ENCODE data around the gene TSNAX.
A peak's percentile ranks its signal among the peaks of the same experiment; 100 is the strongest.
"Not testable (repeated sequence)": the region's sequence is repeated elsewhere in the genome, so short reads cannot be mapped to it uniquely, and the experiment has no call there.

Gene TSNAX, protein sequence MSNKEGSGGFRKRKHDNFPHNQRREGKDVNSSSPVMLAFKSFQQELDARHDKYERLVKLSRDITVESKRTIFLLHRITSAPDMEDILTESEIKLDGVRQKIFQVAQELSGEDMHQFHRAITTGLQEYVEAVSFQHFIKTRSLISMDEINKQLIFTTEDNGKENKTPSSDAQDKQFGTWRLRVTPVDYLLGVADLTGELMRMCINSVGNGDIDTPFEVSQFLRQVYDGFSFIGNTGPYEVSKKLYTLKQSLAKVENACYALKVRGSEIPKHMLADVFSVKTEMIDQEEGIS

DNA sequence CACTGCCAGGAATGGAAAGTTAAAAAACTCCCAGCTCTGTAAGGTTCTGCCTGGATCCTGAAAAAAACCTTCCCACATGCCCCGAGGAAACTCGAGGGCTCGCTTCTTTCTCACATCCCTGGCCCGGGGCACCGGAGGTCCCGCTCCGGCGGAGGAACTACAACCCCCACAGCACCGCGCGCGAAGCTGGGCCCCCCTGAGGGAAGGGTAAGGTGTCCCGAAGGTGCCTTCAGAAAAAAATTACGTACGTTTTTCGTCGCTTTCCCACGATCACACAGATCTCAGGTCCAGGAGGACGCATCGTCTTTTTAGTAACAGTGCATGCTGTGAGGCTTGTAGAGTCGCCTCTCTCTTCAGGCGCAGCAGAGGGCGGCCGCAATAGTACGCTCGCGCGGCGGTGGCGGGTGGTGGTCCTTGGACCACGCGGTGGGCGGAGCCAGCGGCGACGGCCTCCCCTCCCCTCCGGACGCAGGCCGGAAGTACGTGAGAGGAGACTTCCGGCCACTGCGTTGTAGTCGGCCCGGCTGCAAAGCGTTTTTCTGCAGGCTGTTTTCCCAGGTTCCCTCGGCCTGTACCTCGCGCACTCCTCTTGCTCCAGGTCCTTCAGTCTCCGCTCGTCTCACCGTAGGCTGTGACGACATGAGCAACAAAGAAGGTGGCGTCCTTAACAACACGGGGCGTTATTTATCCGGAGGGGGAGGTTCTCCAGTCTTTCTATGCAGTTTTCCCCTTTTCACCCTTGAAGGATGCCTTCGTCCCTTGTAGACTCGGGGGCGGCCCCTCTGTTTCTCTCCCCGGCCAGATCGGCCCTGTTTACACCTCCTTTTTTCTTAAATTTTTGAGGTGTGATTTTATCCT lies at the start of gene TSNAX:
TSS of gene TSNAX (plus strand) at position 498 of the 858 bp plus-strand sequence. CDS start at position 640, 142 bp downstream.
- DNase-seq (ENCODE audit: low read depth) = peak; percentile 81

DNA sequence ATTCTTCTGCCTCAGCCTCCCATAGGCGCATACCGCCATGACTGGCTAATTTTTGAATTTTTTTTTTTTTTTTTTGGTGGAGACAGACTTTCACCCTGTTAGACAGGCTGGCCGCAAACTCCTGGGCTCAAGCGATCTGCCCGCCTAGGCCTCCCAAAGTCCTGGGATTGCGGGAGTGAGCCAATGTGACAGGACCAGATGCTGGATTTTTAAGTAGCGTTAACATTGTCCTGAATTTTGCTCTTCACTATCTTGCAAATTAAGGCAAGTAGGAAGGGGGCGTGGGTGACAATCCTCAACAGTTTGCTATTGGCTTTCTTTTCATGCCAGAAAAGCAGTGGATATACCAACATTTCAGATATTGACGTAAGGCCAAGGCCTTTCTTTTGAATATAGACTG lies 49.7 kb upstream of the TSNAX start:
- no peak for DNase-seq (ENCODE audit: low read depth)

DNA sequence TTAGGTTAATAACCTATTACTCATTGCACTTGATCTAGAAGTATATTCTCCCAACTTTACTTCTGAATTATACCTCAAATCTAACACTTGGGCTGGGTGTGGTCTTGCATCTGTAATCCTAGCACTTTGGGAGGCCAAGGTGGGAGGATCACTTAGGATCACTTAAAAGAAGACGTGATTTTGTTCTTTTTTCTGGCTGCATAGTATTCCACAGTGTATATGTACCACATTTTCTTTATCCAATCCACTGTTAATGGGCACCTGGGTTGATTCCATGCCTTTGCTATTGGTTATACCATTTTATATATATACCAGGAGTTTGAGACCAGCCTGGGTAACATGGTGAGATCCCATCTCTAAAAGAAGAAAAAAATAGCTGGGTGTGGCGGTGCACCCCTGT lies 48.5 kb upstream of the TSNAX start:
- DNase-seq (ENCODE audit: low read depth) = no peak

DNA sequence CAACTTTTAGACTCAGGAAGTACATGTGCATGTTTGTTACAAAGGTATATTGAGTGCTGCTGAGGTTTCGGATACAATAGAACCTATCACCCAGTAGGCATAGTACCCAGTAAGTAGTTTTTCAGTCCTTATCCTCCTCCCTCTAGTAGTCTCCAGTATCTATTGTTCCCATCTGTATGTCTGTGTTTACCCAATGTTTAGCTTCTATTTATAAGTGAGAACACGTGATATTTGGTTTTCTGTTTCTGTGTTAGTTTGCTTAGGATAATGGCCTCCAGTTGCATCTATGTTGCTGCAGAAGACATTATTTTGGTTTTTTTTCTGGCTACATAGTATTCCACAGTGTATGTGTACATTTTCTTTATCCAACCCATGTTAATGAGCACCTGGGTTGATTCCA lies 47.2 kb upstream of the TSNAX start:
- no peak for DNase-seq (ENCODE audit: low read depth)

DNA sequence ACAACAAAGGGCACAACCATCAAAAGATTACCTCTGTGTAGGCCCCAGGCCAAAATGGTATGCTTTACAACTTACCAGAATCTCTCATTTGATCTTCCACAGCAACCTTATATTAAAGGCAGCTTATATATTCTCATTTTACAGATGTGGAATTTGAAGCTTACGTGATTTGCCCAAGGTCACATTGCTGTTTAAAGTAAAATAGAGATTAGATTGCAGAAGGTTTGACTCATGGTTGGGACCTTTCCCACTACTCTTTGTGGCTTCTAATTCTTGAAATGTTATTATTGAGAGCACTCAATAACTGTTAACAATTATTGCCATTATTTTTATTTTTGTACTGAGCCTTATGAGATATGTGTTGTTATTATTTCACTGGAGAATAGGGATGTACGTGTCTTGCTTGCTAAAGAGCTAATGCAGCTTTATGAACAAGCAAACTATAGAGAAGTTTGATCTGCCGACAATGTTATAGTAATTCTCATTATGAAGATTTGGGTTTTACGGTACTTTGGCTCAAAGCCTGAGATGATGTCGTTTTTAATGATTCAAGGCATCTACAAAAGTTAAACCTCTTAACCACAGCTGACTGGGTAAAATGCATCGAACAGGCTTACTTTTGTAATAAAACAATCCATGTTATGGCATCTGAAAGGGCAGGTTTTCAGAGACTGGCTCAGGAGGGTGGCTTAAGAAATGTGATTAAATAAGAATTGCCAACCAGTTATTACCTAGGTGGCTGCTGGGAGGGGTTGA lies 43.3 kb upstream of the TSNAX start:
- no peak for DNase-seq (ENCODE audit: low read depth)

DNA sequence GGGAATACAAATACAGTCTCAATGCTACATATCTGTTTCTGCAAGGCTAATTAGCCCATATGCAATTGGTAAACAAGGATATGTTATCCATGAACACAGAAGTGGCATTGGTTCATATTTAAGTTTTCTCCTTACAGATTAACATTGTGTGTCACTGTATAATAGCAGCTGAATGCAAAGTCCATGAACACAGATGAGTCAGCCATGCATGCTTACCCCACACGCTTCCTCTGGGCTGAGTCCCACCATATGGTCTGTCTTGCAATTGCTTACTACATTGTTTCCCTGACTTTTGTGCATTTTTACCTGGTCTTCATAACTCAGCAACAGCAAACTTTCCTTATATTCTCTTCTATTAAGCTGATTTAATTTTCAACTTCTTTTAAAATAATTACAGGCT lies 41.5 kb upstream of the TSNAX start:
- no peak for DNase-seq (ENCODE audit: low read depth)

DNA sequence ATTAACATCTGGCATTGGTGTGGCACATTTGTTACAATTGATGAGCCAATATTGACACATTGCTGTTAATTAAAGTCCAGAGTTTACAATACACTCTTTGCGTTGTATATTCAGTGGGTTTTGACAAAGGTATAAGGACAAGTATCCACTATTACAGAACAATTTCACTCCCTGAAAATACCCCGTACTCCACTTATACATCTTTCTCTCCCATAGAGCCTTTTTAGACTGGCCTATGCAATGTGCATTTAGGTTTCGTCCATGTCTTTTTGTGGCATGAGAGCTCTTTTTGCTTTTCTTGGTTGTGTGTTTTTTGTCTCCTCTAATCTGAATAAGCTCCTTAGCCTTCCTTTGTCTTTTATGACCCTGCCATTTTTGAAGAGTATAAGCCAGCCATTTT lies 40.6 kb upstream of the TSNAX start:
- DNase-seq (ENCODE audit: low read depth) = no peak

DNA sequence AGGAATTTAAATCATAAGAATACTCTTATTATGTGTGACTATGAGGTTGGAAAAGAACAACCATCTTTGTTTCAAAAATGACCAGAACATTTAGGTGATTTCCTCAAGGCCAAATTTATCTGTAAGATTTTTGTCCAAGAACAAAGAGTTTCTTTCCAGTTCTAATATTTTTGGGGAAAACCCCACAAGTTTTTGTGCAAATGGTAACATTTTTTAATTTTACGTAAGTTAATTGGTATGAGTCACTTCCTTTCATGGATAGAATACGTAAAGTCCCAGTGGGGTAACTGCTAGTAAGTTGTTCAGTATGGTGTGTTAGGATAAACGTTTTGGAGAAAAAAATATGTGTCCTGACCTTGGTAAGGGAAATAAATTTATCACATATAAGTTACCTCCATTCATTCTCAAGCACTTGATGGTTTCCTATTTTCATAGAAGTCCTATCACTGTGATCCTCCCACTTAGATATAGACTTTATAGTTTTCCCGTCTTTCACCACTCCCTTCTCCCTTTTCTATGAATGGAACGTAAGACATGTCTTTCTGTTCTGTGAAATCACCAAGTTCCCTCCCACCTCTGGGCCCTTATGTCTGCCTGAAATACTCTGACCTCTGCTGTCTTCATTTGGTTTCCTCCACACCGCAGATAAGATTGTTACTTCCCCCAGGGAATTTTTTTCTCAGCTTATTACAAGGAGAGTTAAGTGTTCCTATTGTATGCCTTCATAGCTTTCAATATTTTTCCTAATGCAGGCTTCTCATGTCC lies 34.9 kb upstream of the TSNAX start:
- DNase-seq (ENCODE audit: low read depth) = no peak

DNA sequence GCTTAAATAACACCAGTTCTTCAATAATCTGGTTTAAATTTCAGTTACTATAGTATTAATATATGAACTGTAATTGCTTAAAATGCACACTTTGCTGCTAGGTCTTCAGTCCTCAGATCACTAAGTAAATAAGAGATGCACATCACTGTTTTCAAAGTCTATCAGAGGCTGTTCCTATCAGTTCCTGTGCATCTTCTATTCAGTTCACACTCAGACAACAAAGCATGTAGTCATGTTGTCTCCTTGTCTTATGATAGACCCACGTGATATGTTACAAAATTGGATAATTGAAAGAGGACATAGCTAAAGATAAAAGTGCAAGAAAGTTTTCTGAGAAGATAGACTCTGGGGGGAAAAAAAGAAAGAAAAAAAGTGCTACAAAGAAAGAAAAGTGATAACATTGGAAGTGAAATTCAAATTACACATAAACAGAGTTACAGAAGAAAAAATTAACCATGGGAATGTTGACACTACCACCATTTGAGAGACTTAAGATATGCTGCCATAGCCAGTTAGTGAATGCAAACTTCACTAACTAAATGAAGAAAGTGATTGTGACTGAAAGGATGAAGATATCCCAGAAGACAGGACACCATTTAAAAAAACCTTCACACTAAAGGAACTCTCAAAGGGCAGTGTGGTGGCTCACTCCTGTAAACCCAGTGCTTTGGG lies 33.9 kb upstream of the TSNAX start:
- no peak for DNase-seq (ENCODE audit: low read depth)

DNA sequence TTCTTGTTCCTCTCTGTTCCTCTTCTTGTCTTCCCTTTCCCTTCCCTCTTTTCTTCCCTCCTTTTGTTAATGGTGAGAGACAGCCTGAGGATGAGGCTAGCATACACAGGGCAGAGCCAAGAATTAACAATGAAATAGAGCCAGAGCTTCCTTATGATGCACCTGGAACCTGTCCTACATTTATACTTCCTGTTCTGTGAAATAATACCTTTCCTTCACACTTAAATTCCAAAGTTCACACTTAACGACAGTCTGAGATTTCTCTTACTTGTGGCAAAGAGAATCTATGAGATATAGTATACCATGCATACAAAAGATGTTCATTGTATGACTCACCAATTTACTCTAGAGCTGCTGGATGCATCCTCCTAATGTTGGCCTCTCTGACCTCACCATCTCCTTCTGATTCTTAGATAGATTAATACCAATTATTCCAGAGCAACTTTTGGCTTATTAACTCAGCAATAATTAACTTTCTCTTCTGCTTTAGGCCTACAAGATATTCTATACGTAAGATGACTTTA lies 30.8 kb upstream of the TSNAX start:
- no peak for DNase-seq (ENCODE audit: low read depth)

DNA sequence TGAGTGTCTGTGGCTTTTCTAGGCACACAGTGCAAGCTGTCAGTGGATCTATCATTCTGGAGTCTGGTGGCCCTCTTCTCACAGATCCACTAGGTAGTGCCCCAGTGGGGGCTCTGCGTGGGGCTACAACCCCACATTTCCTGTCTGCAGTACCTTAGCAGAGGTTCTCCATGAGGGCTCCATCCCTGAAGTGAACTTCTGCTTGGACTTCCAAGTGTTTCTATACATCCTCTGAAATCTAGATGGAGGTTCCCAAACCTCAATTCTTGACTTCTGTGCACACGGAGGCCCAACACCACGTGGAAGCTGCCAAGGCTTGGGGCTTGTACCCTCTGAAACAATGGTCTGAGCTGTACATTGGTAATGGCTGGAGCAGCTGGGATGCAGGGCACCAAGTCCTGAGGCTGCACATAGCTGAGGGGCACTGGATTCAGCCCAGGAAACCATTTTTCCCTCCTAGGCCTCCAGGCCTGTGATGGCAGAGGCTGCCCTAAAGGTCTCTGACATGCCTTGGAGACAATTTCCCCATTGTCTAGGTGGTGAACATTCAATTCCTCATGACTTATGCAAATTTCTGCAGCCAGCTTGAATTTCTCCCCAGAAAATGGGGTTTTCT lies 29.2 kb upstream of the TSNAX start:
- no peak for DNase-seq (ENCODE audit: low read depth)

DNA sequence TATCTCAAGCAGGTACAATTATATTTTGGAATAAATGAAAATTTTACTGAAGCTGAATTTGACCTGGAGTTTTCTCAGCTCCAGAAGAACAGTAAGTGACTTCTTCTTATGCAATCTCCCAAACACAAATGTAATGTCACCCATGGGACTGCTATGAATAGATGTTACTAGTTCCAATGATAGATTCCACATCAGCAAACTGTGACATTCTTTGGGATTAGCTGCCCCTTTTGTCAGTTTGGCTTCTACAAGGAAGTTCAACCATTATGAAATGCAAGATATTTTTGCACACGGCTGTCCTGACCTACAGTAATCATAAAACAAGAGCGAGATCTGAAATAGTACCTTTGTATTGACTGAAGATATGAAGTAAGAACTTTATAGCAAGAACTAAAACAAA lies 27.8 kb upstream of the TSNAX start:
- no peak for DNase-seq (ENCODE audit: low read depth)

DNA sequence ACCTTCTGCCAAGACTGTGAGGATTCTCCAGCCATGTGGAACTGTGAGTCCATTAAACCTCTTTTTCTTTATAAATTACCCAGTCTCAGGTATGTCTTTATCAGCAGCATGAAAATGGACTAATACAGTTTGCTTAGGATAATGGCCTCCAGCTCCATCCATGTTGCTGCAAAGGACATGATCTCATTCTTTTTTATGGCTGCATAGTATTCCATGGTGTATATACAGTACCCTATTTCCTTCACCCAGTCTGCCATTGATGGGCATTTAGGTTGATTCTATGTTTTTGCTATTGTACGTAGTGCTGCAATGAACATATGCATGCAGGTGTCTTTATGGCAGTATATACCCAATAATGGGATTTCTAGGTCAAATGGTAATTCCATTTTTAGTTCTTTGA lies 25.3 kb upstream of the TSNAX start:
- not testable (repeated sequence) for DNase-seq (ENCODE audit: low read depth)

DNA sequence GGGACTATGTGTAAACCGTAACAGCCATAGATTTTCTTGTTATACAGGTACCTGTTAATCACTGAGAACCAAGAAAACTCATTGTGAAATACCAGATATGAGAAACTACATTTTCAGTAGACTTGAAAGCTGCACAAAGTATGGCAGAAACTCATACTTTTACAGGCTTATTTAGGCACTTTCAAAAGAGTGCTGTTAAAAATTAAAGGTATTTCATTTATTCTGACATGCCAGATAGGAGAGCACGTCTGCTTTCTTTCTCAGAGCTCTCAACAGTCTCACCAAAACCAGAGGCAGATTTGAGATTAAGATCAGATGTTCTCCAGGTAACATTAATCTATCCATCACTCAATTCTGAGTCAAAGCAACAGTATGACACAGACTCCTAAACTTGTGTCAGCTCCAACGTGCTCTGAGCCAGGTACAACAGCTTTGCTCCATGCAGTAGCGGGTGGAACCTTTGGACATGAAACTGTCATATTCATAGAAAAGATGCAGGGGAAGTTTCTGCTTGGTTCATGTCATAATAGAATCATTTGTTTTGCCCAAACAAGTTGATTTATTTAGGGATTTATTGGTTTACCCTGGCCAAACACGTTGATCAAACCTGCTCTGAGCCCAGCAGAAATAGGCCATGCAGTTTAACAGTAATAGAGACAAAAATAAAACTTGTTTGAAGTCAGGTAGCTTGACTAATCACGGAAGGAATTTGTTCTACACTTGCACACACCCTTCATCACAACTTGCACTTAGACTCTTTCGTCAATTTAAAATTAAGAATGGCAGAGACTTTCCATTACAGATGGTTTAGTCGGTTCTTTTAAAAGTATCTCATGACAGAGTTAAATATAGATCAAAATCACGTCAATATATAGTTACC lies 20.8 kb upstream of the TSNAX start:
- no peak for DNase-seq (ENCODE audit: low read depth)

DNA sequence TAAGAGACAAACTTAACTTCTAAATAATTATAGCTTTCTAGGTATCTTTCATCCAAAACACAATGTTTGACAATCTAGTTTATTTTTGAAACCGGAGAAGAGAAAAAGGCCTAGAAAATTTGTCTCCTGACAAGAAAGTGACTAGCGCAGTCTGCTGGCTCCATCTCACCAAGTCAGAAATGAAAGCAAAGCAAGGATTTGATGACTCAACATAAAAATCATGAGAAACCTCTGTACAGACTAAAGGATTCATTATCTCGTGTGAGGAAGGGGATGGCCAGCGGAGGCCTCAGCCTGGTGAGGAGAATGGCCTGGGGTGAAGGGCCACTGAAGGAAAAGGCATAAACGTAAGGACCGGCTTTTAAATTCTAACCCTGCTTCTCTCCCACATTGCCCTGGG lies 20.0 kb upstream of the TSNAX start:
- no peak for DNase-seq (ENCODE audit: low read depth)

DNA sequence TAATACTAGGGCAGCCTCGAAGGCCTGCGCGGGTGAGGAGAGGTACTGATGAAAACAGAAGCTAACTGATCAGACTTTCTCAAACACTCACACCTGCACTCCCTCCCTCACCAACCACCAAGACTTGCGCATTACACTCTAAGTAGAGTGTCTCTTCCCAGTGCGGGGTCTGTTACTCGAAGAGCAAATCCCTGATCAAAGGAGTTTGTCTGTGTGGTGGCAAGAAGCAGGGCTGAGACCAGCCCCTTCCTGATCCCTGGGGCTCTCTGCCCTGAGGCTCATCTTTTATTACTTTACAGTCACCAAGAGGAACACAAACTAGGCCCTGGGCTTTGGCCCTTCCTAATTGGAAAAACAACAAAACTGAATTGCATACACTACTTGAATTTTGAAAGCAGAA lies 19.5 kb upstream of the TSNAX start:
- no peak for DNase-seq (ENCODE audit: low read depth)

DNA sequence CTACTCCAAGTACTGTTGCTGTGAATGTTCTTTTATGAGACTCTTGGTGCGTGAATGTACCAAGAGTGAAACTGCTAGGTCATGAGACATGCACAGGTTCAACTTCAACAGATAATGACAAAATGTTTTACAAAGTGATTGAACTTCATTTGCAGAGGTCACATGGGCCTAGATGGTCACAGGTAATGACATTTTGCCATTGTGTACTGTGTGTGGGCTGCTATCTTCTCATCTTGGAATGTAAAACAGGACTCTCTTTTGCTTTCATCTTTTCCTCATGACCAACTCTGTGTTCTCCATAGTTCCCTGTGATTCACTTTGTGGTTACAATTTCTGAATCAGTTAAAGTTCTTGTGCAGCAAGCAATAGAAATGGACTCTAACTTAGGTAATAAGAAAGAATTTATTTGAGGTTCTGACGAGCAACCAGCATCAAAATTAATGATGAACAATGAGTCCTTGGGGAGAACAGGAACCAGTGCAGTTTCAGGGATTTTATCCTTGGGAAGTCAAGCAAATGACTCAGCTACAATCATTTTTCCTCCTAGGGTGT lies 16.2 kb upstream of the TSNAX start:
- DNase-seq (ENCODE audit: low read depth) = no peak

DNA sequence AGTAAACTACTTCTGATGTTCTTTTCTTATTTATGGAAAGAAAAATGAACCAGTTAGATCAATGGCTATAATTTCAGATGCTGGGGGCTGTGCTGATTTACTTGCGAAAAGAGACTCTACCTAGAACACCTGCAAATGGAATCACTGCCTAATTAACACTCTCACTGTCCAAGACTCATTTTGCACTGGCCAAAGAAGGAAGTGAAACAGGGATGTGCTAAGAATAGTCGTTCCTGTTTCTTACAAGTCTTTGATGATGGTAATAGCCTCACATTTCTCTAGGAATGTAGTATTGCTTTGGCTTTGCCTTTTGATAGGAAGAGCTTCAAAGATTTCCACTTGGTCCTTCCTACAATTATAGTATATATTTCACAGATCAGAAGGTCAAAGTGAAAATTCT lies 12.7 kb upstream of the TSNAX start:
- DNase-seq (ENCODE audit: low read depth) = no peak

DNA sequence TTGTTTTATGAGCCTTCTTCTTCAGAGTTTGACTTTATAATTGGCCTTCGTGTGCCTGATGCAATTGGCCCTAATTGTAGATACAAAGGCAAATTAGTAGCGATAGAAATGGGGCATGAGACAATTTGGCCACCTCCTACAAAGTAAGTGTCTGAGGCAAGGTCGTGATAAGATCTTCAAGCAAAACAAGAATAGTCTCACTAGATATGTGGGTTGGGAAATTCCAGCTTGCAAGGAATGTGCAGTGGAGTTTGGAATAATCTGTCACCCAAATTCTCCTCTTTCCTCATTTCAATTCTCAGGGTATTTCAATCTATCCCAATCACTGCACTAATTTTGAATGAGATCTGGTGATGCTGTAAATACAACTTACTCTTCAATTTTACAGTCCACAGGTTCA lies 11.4 kb upstream of the TSNAX start:
- DNase-seq (ENCODE audit: low read depth) = no peak
